ENCODE data around the gene C12orf76. TPM values are rescaled to one million over a fixed set of nuclear protein-coding genes. Genes with fewer than 3 reads are reported as not detected.

C12orf76 gene
- total and polyA plus RNA-seq, 10 of the 15 experiments (the other 5 are each of a cell fraction or from before 2014, with no cell fraction given), result 3.6 to 20.4 (median 10.7) TPM

GRCh38 chr12:109997393-109997792 lies 50.9 kb downstream of the C12orf76 start (continued):
- TF ChIP-seq, protein P1, sequence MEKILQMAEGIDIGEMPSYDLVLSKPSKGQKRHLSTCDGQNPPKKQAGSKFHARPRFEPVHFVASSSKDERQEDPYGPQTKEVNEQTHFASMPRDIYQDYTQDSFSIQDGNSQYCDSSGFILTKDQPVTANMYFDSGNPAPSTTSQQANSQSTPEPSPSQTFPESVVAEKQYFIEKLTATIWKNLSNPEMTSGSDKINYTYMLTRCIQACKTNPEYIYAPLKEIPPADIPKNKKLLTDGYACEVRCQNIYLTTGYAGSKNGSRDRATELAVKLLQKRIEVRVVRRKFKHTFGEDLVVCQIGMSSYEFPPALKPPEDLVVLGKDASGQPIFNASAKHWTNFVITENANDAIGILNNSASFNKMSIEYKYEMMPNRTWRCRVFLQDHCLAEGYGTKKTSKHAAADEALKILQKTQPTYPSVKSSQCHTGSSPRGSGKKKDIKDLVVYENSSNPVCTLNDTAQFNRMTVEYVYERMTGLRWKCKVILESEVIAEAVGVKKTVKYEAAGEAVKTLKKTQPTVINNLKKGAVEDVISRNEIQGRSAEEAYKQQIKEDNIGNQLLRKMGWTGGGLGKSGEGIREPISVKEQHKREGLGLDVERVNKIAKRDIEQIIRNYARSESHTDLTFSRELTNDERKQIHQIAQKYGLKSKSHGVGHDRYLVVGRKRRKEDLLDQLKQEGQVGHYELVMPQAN (conservative IDR thresholded peaks at IDR 0.05), result no peak
- no peak for TF ChIP-seq CUX1 (IDR thresholded peaks at IDR 0.05; ENCODE audit: insufficient replicate concordance, low read depth, low read length)
- TF ChIP-seq SUPT20H (IDR thresholded peaks at IDR 0.05; ENCODE audit: borderline replicate concordance, control insufficient read depth, low read depth, low read length), result no peak
- no peak for TF ChIP-seq TCF7 (IDR thresholded peaks at IDR 0.05; ENCODE audit: borderline replicate concordance)
- TF ChIP-seq CBX3 (IDR thresholded peaks at IDR 0.05; ENCODE audit: borderline replicate concordance, low read depth), result no peak
- no peak for TF ChIP-seq BRCA1 (IDR thresholded peaks at IDR 0.05; ENCODE audit: low read depth, low read length)
- TF ChIP-seq SREBF1 (IDR thresholded peaks at IDR 0.05; ENCODE audit: low read length), result no peak
- TF ChIP-seq ZNF274 (IDR thresholded peaks at IDR 0.05; ENCODE audit: insufficient read depth, insufficient read length), result no peak
- TF ChIP-seq NFYB (IDR thresholded peaks at IDR 0.05; ENCODE audit: insufficient read depth, low read depth, low read length), result no peak
- TF ChIP-seq NFYA (IDR thresholded peaks at IDR 0.05; ENCODE audit: borderline replicate concordance, low read depth, low read length), result no peak
- no peak for TF ChIP-seq MXI1 (IDR thresholded peaks at IDR 0.05; ENCODE audit: low read depth, low read length)
- no peak for TF ChIP-seq DPF2 (IDR thresholded peaks at IDR 0.05)
- TF ChIP-seq HDGF (IDR thresholded peaks at IDR 0.05), result no peak
- TF ChIP-seq, protein P2, sequence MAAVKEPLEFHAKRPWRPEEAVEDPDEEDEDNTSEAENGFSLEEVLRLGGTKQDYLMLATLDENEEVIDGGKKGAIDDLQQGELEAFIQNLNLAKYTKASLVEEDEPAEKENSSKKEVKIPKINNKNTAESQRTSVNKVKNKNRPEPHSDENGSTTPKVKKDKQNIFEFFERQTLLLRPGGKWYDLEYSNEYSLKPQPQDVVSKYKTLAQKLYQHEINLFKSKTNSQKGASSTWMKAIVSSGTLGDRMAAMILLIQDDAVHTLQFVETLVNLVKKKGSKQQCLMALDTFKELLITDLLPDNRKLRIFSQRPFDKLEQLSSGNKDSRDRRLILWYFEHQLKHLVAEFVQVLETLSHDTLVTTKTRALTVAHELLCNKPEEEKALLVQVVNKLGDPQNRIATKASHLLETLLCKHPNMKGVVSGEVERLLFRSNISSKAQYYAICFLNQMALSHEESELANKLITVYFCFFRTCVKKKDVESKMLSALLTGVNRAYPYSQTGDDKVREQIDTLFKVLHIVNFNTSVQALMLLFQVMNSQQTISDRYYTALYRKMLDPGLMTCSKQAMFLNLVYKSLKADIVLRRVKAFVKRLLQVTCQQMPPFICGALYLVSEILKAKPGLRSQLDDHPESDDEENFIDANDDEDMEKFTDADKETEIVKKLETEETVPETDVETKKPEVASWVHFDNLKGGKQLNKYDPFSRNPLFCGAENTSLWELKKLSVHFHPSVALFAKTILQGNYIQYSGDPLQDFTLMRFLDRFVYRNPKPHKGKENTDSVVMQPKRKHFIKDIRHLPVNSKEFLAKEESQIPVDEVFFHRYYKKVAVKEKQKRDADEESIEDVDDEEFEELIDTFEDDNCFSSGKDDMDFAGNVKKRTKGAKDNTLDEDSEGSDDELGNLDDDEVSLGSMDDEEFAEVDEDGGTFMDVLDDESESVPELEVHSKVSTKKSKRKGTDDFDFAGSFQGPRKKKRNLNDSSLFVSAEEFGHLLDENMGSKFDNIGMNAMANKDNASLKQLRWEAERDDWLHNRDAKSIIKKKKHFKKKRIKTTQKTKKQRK (IDR thresholded peaks at IDR 0.05; ENCODE audit: low read depth, low read length), result no peak
- no peak for TF ChIP-seq PAX8 (IDR thresholded peaks at IDR 0.05)

Measured in GM12878 (cell line).